Panc1 (cell line): Measurements from ENCODE around the gene POU3F1.

Experiments used
- CTCF ChIP-seq: fragments of 450-650 bp; IDR thresholded peaks from 2 replicates; pipeline ENCODE4 v1.5.1; 2017; ENCODE audit warnings: mild to moderate bottlenecking
- POLR2AphosphoS5 ChIP-seq: IDR thresholded peaks from 2 replicates; pipeline ENCODE4 v1.6.1; 2012; ENCODE audit warnings: mild to moderate bottlenecking, low read depth, low read length, moderate library complexity
- TF ChIP-seq, protein P1 (sequence below), 2 experiments: IDR thresholded peaks; 2 replicates each; pipeline ENCODE4 v1.6.1; 2011 to 2012; ENCODE audit warnings: low read depth in 2 of 2, control low read depth in 1 of 2, low read length in 1 of 2, mild to moderate bottlenecking in 1 of 2, moderate library complexity in 1 of 2; ENCODE audit not compliant: insufficient read depth in 1 of 2

DNA sequence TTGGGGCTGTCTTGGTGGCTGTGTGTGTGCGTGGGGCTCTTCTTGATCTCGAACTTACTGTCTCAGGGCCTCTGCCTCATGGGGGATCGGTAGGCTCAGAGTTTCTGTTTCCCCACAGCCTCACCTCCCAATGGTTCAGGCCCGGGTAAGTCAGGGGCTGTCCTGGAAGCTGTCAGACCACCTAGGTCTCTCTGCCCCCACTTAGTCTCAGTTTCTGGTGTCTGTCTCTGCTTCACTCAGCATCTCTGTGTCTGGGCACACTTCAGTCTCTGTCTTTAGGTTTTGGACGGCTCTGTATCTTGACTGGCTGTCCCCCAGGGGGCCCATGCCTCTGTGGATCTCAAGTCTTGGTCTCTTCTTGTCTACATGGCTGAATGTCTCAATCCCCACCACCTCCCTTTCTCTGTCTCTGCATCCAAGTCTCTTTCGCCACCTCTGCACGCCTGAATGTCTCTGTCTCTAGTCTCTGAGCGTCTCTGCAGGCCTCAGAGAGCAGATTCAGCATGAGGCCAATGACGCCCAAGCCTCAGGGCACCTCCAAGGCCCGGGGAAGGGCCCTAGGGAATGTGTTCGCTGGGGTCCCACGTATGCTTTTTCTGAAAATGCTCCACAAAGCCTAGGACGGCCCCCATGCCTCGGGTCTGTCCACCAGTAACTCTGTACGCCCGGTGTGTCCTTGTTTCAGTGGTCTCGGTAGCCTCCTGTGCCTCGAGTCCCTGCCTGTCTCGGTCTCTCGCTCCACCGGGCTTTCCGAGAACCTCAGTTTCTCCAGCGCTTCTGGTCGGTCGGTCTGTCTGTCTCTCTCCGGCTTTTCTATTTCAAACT lies 42.1 kb downstream of the POU3F1 start:
- TF ChIP-seq CTCF (no peak), POLR2AphosphoS5 (no peak)
- TF ChIP-seq, protein P1, sequence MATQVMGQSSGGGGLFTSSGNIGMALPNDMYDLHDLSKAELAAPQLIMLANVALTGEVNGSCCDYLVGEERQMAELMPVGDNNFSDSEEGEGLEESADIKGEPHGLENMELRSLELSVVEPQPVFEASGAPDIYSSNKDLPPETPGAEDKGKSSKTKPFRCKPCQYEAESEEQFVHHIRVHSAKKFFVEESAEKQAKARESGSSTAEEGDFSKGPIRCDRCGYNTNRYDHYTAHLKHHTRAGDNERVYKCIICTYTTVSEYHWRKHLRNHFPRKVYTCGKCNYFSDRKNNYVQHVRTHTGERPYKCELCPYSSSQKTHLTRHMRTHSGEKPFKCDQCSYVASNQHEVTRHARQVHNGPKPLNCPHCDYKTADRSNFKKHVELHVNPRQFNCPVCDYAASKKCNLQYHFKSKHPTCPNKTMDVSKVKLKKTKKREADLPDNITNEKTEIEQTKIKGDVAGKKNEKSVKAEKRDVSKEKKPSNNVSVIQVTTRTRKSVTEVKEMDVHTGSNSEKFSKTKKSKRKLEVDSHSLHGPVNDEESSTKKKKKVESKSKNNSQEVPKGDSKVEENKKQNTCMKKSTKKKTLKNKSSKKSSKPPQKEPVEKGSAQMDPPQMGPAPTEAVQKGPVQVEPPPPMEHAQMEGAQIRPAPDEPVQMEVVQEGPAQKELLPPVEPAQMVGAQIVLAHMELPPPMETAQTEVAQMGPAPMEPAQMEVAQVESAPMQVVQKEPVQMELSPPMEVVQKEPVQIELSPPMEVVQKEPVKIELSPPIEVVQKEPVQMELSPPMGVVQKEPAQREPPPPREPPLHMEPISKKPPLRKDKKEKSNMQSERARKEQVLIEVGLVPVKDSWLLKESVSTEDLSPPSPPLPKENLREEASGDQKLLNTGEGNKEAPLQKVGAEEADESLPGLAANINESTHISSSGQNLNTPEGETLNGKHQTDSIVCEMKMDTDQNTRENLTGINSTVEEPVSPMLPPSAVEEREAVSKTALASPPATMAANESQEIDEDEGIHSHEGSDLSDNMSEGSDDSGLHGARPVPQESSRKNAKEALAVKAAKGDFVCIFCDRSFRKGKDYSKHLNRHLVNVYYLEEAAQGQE (IDR thresholded peaks at IDR 0.05; ENCODE audit: insufficient read depth in 1 of 2, low read depth in 2 of 2, low read length in 1 of 2), result no peak
